Vagina (tissue), 2 donors: ENCODE data around the gene GALNT9.

Source experiments
- POLR2A ChIP-seq, 2 donors: fragments of 450-650 bp; IDR thresholded peaks; one replicate each; pipeline ENCODE4 v1.6.1; 2017; ENCODE audit warnings: antibody characterized with exemption in 2 of 2, mild to moderate bottlenecking in 2 of 2, moderate library complexity in 2 of 2
- TF ChIP-seq, protein P1 (sequence below), 3 experiments: fragments of 450-650 bp in 2 of 3; fragments of 200-600 bp in 1 of 3; sonication (generic) in 1 of 3; IDR thresholded peaks; one replicate each; pipeline ENCODE4 v1.5.1; 2017 to 2019; ENCODE audit warnings: antibody characterized with exemption in 3 of 3, mild to moderate bottlenecking in 2 of 3, moderate library complexity in 2 of 3

DNA sequence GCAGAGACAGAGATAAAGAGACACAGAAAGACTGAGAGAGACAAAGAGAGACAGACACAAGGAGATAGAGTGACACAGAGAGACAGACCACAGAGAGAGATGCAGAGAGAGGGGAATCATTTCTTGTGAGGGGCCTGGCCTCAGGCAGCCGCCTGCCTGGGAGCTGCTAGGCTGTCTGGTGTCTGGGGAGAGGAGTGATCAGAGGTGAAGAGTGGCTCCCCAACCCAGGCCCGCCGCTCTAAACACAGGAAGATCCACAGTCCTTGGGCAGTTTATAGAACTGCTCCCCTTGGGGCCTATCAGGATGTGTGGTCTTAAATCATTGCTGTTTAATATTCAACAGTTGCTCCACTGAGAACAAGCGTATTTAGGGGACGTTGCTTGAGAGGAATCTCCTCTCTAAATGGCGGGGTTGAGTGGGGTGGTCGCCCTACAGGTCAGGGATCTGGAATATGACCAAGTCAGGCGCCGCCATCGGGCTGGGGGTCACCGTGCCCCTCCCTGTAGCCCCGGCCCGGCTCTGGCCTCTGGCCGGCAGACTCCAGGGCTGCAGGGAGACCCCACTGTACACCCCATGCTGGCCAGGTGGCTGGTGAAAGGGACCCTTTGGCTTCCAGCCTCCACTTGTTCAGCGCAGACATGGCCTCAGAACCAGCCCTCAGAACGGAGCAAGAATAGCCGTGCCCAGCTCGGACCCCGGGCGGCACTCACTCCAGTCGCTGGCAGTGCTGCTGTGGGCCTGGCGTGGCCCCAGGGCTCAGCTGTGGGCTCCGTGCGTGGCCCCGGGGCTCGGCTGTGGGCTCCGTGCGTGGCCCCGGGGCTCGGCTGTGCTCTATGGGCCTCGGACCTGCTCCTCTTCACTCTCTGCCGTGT lies 89.4 kb downstream of the GALNT9 start:
- TF ChIP-seq, protein P1, sequence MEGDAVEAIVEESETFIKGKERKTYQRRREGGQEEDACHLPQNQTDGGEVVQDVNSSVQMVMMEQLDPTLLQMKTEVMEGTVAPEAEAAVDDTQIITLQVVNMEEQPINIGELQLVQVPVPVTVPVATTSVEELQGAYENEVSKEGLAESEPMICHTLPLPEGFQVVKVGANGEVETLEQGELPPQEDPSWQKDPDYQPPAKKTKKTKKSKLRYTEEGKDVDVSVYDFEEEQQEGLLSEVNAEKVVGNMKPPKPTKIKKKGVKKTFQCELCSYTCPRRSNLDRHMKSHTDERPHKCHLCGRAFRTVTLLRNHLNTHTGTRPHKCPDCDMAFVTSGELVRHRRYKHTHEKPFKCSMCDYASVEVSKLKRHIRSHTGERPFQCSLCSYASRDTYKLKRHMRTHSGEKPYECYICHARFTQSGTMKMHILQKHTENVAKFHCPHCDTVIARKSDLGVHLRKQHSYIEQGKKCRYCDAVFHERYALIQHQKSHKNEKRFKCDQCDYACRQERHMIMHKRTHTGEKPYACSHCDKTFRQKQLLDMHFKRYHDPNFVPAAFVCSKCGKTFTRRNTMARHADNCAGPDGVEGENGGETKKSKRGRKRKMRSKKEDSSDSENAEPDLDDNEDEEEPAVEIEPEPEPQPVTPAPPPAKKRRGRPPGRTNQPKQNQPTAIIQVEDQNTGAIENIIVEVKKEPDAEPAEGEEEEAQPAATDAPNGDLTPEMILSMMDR (IDR thresholded peaks at IDR 0.05), result no peak
- no peak for TF ChIP-seq POLR2A (IDR thresholded peaks at IDR 0.05)
